Kidney epithelial cell (primary cell): ENCODE results near the gene MPP2. TPM values are rescaled to one million over a fixed set of nuclear protein-coding genes. Genes with fewer than 3 reads are reported as not detected.

ENCODE experiments used
- DNase-seq: peaks from one replicate; pipeline ENCODE4 v3.0.0-alpha.2; 2010; ENCODE audit warnings: low read depth
- H3K27me3 ChIP-seq: 2 replicates; pipeline ENCODE4 v1.6.0; 2011; ENCODE audit warnings: low read length; ENCODE audit not compliant: control insufficient read depth, insufficient read depth
- H3K36me3 ChIP-seq: 2 replicates; pipeline ENCODE4 v1.5.1; 2011; ENCODE audit warnings: low read length; ENCODE audit not compliant: control insufficient read depth, insufficient read depth
- H3K4me3 ChIP-seq: 2 replicates; pipeline ENCODE4 v1.5.1; 2011; ENCODE audit warnings: low read depth, mild to moderate bottlenecking, control low read depth, low read length
- total RNA-seq: library from RNA; depleted of rRNA; stranded (reverse); fragments of >200 nt; gene quantifications from 2 replicates; pipeline ENCODE4 v1.2.3, GENCODE V29; 2015
- TF ChIP-seq, protein P1 (sequence below): IDR thresholded peaks from 2 replicates; pipeline ENCODE4 v1.5.1; 2011; ENCODE audit warnings: mild to moderate bottlenecking, moderate library complexity, low read length, control low read depth, inconsistent platforms; ENCODE audit not compliant: insufficient read depth, poor library complexity, severe bottlenecking

Gene MPP2
- total RNA-seq, 1 donor from 2014 or later, result 2.7 TPM

DNA sequence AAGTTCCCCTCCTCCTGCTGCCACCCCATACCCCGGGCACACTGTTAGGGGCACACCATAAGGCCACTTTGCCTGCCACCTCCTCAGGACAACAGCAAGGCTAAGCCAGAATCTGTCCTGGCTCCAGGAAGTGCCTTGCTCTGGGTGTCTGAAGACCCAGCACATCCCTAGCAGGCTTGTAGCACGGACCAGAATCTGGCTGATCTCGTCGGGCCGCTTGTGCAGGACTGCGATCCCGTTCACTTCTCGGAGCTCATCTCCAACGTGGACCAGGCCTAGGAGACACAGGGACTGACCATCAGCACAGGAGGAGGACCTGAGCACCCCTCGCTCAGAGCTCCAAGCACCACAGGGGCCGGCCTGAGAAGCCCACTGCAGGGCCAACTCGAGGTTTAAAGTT lies 81.8 kb downstream of the MPP2 start:
- H3K27me3 ChIP-seq, result no peaks in the 10 kb centered on the region
- peaks cover 4% of the 10 kb centered on the region for H3K36me3 ChIP-seq
- TF ChIP-seq, protein P1, sequence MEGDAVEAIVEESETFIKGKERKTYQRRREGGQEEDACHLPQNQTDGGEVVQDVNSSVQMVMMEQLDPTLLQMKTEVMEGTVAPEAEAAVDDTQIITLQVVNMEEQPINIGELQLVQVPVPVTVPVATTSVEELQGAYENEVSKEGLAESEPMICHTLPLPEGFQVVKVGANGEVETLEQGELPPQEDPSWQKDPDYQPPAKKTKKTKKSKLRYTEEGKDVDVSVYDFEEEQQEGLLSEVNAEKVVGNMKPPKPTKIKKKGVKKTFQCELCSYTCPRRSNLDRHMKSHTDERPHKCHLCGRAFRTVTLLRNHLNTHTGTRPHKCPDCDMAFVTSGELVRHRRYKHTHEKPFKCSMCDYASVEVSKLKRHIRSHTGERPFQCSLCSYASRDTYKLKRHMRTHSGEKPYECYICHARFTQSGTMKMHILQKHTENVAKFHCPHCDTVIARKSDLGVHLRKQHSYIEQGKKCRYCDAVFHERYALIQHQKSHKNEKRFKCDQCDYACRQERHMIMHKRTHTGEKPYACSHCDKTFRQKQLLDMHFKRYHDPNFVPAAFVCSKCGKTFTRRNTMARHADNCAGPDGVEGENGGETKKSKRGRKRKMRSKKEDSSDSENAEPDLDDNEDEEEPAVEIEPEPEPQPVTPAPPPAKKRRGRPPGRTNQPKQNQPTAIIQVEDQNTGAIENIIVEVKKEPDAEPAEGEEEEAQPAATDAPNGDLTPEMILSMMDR, result no peak
- DNase-seq, result no peak
- no peak overlapping the region for H3K4me3 ChIP-seq

Other genes with a start within 250 kb of the MPP2 start
- gene MEOX1, start 245.6 kb downstream of the MPP2 start, total RNA-seq, result 0.62 and 2.6 TPM in 2 replicates
- not detected in 2 replicates for gene SOST, start 148.7 kb downstream of the MPP2 start, total RNA-seq
- 117 and 122 TPM in 2 replicates for gene DUSP3, start 128.6 kb downstream of the MPP2 start, total RNA-seq
- gene CFAP97D1, start 127.1 kb downstream of the MPP2 start, total RNA-seq, result not detected in 2 replicates
- gene MPP3, start 74.4 kb downstream of the MPP2 start, total RNA-seq, result 4.1 and 13.2 TPM in 2 replicates
- not detected in 2 replicates for gene CD300LG, start 60.4 kb downstream of the MPP2 start, total RNA-seq
- gene PPY, start 34.9 kb upstream of the MPP2 start, total RNA-seq, result not detected in 2 replicates
- gene PYY, start 46.4 kb upstream of the MPP2 start, total RNA-seq, result 0.48 TPM in 1 of 2 replicates, not detected in the other
- 15.7 and 19.4 TPM in 2 replicates for gene NAGS, start 97.1 kb upstream of the MPP2 start, total RNA-seq
- gene TMEM101, start 107.4 kb upstream of the MPP2 start, total RNA-seq, result 37.8 and 52.4 TPM in 2 replicates
- gene LSM12, start 159.1 kb upstream of the MPP2 start, total RNA-seq, result 39.1 and 52.7 TPM in 2 replicates
- gene G6PC3, start 163.2 kb upstream of the MPP2 start, total RNA-seq, result 37.5 and 53.9 TPM in 2 replicates
- gene HDAC5, start 216.1 kb upstream of the MPP2 start, total RNA-seq, result 32.5 and 37.7 TPM in 2 replicates
- 3.1 and 3.8 TPM in 2 replicates for gene HROB, start 234.4 kb upstream of the MPP2 start, total RNA-seq